OCI-M2 (cell line): ENCODE measurements around the gene KDM4B.
"Not testable (repeated sequence)": the region's sequence is repeated elsewhere in the genome, so short reads cannot be mapped to it uniquely, and the experiment has no call there.

Experiments
- DNase-seq: peaks from one replicate; lab custom pipeline; 2025; ENCODE audit not compliant: unreplicated experiment; lab: John Stamatoyannopoulos, UW

The KDM4B gene

DNA sequence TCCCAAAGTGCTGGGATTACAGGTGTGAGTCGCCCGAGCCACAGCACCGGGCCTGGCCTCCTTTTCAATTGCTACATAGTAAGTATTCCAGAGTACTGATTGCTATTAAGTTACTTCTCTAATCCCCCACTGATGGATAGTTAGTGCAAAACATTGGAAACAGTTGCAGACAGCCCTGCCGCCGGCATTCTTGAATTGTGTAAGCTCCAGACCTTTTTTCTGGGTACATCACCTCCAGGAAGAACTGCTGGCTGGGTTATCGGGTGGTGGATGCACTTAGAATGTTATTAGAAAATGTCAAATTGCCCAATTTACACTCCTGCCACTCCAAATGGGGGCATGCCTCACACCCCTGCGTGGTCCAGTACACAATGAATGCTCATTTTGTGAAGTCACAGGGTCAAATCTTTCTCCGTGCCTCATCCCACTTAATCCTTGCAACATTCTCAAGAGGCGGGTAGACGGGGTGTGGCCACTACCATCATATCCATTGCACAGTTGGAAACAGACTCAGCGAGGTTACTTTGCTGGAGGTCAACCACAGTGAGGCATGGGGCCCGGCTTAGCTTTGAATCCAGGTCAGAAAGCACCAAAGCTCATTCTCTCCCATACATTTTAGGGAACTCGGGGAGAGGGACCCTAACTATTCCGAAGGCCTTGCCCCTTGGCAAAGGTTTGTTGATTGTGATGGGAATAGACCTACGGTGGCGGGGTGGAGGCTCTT, 1.0 kb upstream of the KDM4B start:
- no peak for DNase-seq

DNA sequence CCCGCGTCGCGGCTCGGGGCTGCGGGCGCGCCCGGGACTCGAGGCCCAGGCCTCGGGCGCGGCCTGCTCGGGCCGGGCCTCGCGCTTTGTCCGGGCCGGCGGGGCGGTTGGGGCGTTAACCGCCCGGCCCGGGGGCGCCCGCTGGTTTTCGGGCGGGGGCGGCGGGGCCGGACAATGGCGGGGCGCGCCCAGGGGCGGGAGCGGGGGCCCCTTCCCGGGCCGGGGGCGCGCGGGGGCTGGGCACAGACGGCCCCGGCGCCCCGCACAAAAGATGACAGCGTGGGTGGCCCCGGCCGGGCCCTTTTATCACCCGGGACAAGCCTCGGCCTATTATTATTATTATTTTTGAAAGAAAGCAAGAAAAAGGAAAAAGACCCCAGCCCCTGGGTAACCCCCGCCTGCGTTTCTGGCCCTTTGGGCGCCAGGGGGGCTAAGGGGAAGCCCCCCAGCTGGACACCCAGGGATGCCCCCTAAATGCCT, 419 bp downstream of the KDM4B start:
- DNase-seq = no peak

DNA sequence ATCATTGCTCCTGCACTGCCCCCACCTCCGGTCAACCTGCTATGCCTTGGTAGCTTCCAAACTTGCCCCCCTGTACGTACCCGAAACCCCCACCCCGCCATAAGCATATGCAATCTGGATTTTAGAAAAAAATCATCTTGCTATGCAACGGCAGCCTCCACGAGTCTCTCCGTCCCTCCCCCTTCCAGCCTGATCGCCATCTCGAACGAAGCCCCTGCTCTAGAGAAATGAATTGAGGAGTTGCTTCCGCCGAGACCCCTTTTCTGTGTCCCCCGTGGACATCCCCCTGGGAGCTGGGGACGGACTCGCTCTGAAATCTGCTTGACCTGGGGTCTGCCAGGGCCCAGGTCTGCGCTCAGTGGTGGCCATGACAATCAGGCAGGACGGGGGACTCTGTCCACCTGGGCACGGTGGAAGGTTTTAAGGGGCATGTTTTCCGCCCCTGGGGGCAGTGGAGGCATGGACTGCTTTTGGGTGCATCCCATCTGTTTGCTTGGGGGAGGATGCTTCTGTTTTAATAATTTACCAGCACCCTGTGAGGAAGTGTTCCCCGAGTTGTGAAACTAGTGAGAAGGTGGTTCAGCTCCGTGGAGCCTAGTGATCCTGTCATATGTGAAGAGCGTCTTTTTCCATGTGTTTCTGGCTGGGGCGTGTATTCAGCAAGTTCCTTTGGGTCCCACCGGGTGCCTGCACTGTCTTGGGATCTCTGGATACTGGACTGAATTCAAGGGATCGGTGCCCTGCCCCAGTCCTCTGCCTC, 1.0 kb downstream of the KDM4B start:
- DNase-seq = no peak

DNA sequence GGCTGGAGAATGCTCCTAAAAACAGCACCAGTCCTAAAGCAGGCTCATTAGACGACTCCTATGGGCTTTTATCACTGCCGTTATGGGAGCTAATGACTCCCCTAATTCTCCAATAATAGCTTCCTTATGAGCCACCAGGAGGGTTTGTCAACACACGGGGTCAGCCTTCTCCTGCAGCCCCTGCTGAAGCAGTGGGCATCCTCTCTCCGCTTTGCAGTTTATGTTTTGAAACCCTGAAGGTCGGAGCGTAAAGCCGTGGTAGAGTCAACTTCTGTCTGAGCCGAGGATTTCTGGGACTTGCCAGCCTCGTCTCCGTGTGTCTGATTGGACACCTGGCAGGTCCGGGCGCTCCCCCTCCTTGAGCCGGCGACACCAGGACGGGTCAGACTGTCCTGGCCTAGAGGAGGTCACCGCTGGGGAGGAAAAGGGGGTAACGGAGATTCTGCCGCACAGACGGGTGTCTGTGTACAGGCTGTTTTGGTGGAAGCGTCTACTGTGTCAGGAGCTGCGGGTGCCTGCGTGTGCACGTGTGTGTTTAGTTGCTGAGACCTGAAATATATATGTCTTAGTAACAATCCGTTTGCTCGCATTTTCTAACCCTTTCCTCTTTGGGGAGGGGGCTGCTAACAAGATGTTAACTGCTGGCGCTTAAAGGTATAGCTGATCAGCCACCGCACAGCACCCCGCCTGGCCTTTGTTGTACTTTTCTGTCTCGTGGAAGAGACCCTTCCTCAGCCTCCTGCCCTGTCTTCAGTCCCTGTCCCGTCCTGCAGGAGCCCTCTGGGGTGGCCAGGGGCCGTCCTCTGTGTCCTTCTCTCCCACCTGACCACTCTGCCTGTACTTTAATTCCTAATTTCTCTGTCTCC, 1.9 kb downstream of the KDM4B start:
- DNase-seq = no peak

DNA sequence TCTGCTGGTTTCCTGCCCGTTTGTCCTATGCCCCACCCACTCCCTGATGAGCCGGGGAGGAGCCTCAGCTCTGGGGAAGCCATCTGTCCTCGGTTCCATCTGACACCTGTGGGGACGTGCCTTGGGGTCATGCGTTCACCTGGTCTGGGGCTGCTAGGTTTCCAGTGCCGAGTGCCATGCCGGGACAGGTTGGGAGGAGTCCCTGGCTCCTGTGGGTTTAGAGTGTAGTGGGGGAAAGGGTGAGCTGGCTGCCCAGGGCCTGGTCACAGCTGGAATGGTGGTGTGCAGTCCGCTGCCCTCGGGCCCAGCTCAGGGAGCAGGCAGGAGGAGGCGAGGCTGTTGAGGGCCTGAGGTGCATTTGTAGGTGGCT, 2.5 kb downstream of the KDM4B start:
- DNase-seq = no peak

DNA sequence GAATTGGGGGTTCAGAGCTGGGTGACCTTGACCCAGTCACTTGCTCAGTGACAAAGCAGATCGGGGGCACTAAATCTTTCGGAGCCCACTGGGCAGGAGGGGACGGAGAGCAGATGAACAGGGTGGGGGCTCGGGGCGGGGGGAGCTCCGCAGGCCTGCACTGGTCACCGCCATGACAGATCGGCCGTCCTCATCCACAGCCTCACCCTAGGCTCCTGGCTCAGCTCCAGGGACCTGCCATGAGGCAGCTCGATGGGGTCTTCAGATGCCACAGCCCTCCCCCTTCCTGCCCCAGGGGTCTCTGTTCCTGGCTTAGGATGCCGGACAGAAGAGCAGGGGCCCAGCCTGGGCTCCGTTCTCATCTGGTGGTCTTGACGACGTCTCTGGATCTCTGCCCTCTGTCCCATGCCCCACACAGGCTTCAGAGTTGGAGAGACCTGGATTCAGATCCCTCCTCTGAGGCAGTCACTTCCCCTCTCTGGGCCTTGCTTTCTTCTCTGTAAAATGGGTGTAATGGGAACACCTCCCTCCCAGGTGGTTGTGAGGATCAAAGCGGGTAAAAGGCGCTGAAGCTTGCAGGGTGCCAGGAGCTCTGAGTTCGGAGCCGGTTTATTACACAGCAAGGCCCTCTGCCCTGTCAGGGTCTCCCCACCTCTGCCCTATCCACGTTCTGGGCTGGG, 3.0 kb downstream of the KDM4B start:
- DNase-seq = no peak

DNA sequence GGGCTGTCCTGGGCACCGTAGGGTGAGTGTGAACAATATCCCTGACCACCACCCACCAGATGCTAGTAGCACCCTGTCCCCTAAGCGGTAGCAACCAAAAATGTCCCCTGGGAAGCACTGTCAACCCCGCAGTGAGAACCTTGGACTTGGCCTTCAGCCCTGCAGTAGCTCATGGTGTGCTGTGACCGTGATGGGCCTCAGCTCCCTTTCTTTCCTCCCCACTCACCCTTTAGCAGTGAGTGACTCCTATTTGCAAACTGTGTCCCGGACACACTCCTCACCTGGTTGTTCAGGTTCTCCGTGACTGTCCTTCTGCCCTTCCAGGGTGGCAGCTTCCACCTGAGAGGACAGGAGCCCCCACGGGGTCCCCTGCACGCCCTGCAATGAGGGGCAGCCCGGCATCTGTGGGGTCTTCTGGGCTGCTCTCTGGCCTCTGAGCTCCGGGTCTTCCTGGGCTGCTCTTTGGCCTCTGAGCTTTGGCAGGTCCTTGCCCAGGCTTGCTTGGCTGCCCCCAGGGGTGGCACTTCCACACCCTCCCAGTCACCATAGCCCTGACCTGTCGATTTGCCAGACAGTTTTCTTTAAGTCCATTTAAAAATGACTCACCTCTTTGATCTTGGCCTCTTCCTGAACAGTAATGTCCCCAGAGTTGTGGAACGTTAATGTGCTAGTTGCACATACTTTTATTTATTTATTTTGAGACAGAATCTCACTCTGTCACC, 3.8 kb downstream of the KDM4B start:
- DNase-seq = no peak

DNA sequence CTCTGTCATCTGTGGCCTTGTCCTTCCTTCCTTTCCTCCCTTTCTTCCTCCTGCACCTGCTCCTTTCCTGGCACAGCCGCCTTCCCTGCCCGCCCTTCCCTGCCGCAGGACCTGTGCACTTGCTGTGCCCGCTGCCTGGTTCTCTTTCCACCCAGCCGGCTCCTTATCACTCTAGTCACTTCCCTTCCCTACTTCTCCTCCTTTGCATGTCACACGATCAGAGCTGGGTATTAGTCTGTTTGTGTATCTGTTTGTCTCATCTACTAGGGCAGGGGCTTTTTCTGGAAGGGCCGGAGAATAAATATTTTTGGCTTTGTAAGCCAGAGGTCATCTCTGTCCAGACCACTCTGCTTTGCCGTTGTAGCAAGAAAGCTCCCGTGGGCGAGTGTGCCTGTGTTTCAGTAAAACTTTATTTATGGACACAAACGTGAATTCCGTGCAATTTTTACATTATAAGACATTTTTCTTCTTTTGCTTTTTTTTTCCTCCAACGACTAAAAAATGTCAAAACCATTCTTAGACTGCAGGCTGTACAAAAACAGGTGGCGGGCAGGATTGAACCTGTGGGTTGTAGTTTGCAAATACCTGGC, 6.1 kb downstream of the KDM4B start:
- no peak for DNase-seq

DNA sequence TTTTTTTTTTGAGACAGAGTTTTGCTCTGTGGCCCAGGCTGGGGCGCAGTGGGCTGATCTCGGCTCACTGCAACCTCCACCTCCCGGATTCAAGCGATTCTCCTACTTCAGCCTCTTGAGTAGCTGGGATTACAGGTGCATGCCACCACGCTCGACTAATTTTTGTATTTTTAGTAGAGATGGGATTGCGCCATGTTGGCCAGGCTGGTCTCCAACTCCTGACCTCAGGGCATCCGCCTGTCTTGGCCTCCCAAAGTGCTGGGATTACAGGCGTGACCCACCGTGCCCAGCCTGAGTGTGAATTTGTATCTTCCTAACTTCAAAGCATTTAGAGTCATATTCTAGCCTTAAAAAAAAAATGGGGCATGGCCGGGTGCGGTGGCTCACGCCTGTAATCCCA, 6.7 kb downstream of the KDM4B start:
- not testable (repeated sequence) for DNase-seq

DNA sequence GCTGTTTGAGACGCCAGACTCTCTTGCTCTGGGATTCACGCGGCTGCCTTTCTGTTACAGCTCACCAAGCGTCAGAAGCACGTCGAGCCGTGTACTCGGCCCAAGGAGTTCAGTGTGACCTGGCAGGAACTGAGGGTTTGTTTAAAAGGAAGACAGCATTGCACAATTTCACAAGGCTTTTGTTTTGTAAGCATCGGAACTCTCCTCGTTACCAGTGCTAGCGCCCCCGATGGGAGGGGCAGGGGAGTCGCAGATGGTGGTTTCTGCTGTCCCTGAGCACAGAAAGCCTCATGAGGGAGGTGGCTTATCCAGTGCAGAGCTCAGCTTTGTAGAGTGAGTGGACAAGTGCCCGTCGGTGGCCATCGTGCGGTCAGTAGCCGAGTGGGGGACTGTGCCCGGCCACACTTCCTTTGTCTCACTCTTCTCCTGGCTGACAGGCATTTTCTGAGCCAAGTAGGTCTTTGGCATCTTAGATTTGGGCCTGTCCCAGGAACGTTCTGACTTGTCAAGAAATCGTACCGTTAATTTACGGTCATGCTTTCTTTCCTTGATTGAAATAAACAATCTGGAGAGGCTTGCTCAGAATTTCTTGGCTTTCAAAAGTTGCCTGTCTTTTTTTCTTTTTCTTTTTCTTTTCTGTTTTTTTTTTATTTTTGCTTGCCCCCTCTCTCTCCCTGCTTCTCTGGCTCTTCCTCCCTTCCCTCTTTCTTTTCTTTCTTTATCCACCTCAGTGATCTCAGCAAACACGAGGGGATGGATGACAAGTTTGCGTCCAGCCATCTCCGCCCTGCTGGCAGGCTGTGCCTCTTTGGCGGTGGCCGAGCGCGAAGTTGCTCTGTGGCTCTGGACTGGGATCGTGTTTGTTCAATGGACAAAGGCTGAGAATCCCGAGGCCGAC, 7.7 kb downstream of the KDM4B start:
- DNase-seq = no peak

DNA sequence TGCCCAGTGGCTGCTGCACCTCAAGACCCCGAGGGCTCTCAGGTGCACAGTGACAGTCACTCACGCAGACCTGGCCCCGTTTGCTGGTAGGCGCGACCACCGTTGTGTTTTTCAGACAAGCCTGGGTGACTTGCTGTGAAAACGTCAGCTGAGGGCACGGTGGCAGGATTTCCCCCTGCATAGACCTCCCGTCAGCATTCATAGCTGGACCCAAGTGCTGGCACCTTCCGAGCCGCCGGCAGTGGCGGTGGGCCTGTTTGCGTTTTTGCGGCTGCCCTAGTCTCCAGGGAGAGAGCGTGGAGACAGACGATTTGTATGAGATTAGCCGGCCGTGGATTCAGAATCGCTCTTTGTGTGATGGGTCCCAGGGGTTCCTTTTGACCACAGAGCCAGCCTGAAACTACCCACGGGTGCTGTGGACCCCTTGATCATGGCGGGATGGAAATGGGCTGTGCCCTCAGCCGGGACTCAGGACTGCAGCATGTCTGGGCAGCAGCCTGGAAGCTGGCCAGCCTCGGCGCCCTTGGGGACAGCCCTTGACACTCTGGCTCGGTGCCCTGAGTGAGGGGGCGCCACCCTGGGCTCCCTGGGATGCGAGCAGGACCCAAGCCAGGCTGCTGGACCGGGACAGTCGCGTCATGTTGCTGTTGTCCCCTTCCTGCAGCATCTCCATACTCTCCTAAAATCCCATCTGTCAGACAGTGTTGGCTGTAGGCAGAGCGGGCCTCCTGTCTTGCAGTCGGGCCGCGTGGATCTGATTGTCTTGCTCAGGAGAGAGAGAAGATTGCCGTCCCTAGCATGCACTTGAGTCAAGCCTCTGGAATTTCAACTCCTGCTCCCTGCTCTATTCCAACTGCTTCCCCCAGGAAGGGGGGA, 8.6 kb downstream of the KDM4B start:
- DNase-seq = no peak

DNA sequence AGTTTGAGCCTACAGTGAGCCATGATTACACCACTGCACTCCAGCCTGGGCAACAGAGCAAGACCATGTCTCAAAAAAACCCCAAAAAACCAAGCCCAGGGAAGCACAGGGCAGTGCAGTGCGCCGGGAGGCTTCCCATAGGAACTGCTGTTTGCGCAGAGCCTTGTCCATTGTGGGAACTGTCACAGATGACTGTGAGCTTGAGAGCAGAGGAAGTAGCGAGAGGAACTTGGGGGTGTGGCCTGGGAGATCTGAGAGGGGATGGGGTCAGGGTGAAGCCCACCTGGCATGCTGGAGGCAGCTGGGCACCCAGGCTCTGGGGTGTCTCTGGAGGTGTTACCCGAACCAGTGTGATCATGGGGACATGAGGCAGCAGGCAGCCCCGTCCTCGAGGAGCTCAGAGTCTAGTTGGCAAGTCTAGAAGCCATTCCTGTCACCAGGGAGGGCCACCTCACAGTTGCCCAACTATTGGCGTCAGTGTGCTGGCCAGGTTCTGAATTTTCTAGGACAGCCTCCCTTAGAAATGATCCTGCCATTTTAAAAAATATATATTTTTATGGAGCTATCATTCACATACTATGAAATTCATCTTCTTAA, 10.4 kb downstream of the KDM4B start:
- no peak for DNase-seq

DNA sequence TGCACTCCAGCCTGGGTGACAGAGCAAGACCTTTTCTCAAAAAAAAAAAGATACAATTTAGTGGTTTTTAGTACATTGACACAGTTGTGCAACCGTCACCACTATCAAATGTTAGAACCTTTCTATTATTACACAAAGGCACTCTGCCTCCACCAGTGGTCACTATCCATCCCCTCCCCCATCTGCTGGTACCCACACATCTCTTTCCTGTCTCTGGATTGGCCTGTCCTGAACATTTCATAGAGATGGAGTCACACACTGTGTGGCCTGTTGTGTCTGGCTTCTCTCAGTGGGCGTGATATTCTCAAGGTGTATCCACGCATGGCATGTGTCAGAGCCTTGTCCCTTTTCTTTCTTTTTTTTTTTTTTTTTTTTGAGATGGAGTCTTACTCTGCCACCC, 11.2 kb downstream of the KDM4B start:
- no peak for DNase-seq

DNA sequence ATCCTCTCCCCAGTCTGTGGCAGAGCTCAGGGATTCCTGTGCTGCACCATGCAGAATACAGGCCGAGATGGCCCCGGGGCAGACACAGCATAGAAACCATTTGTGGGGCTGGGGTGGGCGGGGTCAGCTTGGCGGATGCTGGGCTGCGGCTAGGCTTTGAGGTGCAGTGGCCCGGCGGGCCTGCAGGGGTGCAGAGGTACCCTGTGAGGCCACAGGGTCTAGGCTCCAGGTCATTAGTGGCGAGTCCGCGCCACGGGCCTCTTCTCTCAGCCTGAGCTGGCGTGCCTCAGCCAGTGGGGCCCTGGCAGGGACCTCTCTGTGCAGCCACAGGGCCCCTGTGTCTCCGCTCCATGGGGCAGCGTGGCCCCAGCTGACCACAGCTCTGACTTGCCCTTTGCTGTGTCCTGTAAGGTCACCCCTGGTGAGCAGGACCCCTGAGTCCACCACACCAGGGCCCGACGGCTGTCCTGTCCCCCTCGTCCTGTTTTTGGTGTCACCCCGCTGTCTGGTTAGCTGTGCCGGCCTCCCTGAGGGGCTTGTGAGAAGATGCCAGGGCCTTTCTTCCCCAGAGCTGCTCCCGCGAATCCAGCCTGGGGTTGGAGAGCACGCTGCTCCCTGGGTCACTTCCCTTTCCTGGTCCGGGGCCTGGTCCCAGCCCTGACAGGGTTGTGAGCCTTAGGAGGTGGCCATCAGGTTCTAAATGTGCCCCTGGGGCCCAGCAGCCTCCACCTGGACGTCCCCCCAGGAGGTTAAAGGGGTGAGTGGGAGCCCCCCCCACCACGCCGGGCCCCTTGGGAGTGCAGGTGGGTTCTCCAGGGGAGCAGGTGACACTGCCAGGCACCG, 12.1 kb downstream of the KDM4B start:
- no peak for DNase-seq

DNA sequence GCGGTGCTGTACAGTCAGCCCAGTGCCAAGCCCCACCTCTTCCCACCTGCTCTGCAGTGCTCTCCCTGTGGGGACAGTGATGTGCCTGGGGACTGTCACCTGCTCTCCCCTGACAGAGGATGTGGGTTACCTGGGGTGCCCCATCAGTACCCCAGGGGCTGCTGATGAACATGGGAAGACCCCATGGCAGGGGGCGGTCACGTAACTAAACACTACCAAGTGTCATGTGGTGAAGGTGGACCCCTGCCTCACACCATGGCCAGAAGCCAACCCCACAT, 12.7 kb downstream of the KDM4B start:
- no peak for DNase-seq

DNA sequence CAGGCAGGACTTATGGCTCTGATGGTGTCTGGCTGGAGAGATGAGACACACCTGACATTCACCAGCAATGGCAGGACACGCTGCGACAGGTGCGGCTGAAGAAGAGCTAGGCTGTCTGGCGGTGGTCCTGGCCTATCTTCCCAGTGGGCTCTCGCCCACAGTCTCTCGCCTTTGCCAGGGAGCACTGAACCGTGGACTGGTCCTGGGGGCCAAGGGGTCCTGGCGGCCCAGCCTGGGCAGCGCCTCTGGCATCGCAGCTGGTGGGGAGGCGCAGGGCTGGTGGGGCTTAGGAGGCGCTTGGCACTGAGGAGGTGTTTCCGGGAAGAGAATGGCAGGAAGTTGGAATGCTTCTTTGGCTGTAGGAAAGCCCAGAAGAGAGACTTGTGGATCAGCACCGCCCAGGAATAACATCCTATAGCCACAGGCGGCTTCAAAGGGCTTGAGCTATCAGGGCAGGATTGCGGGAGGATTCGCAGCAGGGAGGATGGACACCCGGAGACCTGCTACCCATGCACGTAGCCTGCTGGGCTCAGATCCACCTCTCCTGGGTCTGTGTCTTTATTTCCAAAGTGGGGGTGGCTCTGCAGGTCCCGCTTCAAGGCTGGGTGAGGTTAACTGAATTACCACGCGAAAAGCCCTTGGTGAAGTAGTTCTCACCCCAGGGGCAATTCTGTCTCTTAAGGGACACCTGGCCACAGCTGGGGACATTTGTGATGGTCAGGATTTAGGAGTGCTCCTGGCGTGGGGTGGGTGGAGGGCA, 14.6 kb downstream of the KDM4B start:
- no peak for DNase-seq

DNA sequence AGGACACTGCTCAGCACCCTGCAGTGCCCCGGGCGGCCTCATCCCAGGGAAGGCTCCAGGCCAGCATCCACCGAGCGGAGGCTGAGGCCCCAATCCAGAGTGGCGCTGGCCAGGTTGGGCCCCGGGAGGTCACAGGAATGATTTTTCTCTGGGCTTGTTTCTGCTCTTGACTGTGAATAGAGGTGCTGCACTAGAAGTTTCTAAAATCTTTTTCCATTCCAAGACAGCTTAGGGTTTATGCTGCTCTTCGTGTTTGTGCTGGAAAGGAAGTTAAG, 15.1 kb downstream of the KDM4B start:
- no peak for DNase-seq
